ELF-1 (cell line): ENCODE results near the gene TECR.
"Not testable (repeated sequence)": the region's sequence is repeated elsewhere in the genome, so short reads cannot be mapped to it uniquely, and the experiment has no call there.

Experiments used
- DNase-seq: peaks from one replicate; pipeline ENCODE4 v3.0.0-alpha.2; 2016; ENCODE audit warnings: low read depth, low spot score

TECR gene

GRCh38 chr19:14584372-14584771 is 55.0 kb downstream of the TECR start:
- not testable (repeated sequence) for DNase-seq

DNA sequence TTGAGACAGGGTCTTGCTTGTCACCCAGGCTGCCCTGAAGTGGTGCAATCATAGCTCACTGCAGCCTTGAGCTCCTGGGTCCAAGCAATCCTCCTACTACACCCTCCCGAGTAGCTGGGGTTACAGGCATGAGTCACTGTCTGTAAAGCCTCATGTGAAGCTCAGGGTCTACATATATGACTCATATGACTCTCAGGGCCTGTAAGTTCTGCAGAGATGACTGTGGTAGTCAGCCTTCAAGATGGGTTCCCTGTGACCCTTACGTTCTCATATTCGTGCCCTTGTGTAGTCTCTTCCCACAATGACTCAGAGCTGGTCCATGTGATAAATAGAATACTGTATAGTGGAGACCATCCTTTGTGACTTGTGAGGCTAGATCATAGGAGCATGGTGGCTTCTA is 55.8 kb downstream of the TECR start:
- DNase-seq: not testable (repeated sequence)

DNA sequence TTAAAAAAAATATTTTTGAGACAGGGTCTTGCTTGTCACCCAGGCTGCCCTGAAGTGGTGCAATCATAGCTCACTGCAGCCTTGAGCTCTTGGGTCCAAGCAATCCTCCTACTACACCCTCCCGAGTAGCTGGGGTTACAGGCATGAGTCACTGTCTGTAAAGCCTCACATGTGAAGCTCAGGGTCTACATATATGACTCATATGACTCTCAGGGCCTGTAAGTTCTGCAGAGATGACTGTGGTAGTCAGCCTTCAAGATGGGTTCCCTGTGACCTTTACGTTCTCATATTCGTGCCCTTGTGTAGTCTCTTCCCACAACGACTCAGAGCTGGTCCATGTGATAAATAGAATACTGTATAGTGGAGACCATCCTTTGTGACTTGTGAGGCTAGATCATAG is 60.0 kb downstream of the TECR start:
- not testable (repeated sequence) for DNase-seq

- no peak for DNase-seq
Observed at GRCh38 chr19:14595558-14595957, 66.2 kb downstream of the TECR start.

GRCh38 chr19:14599548-14600147 is 70.3 kb downstream of the TECR start:
- DNase-seq: no peak

DNA sequence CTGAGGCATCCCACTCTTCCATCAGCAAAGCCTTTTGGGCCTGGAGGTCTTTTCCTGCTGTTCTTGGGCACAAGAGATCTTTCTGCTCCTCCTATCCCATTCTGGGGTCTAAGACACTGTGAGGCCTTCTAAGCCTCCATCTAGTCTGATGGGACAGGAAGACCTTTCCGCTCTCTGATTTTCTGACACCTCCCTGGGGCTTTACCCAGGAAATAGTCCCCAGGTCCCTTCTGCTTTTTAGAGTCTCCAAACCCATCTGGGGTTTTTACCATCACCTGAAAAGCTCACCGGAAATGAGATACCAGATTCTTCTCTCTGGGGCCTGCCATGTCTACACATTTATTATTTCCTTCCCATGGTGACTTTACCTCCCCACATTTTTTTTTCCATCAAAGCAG is 74.6 kb downstream of the TECR start:
- no peak for DNase-seq

DNA sequence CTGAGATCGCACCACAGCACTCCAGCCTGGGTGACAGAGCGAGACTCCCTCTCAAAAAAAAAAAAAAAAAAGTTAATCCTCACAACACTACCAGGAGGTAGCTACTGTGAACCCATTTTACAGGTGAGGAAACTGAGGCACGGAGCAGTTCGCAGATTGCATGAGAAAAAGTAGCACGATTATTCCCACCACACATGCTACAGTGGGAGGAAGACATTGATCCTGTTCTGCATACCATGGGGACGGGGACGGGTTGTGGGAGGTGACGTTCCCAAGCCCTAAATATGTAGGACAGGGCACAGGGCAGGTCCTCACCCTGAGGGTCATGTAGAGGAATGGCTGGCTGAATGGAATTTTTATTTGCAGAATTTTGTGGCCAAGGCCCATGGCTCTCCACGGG is 77.2 kb downstream of the TECR start:
- DNase-seq: no peak

GRCh38 chr19:14611051-14611450 is 81.7 kb downstream of the TECR start:
- DNase-seq: no peak

DNA sequence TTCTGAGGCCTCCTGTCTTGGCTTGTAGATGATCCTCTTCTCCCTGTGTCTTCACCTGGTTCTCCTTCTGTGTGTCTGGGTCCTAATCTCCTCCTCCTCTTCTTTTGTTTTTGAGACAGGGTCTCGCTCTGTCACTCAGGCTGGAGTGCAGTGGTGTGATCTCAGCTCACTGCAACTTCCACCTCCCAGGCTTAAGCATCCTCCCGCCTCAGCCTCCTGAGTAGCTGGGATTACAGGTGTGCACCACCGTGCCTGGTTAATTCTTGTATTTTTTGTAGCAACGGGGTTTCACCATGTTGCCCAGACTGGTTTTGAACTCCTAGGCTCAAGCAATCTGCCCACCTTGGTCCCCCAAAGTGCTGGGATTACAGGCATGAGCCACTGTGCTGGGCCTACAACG is 82.8 kb downstream of the TECR start:
- DNase-seq: not testable (repeated sequence)

DNA sequence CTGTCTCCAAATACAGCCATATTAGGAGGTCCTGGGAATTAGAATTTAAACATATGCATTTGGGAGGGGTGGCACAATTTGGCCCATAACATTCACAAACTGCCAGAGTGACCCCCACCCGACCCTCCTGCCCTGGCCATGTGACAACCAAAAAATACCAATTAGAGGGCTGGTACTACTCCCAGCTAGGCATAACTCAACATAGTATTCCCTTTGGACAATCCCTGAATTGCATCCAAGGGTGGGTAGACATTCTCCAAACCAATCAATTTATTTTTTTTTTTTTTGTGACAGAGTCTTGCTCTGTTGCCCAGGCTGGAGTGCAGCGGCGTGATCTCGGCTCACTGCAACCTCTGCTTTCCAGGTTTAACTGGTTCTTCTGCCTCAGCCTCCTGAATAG is 83.3 kb downstream of the TECR start:
- DNase-seq: no peak

GRCh38 chr19:14613399-14614098 is 84.2 kb downstream of the TECR start:
- not testable (repeated sequence) for DNase-seq

- DNase-seq: no peak
Observed at GRCh38 chr19:14614099-14614412, 84.7 kb downstream of the TECR start.
